WERI-Rb-1 (cell line): Measurements from ENCODE around the gene RFX4.
A peak's percentile ranks its signal among the peaks of the same experiment; 100 is the strongest.
"Not testable (repeated sequence)": the region's sequence is repeated elsewhere in the genome, so short reads cannot be mapped to it uniquely, and the experiment has no call there.

Experiments used
- DNase-seq: peaks from one replicate; pipeline ENCODE4 v3.0.0-alpha.2; 2020
- H3K27ac ChIP-seq: fragments of 250-450 bp; sonication (Bioruptor Pico); 2 replicates; pipeline ENCODE4 v1.5.1; 2020; ENCODE audit warnings: mild to moderate bottlenecking, moderate library complexity
- H3K27me3 ChIP-seq: fragments of 250-450 bp; sonication (Bioruptor Pico); 2 replicates; pipeline ENCODE4 v1.5.1; 2021; ENCODE audit warnings: mild to moderate bottlenecking, low read depth, moderate library complexity; ENCODE audit not compliant: insufficient read depth, severe bottlenecking
- H3K36me3 ChIP-seq: fragments of 250-450 bp; sonication (Bioruptor Pico); 2 replicates; pipeline ENCODE4 v1.5.1; 2020; ENCODE audit warnings: mild to moderate bottlenecking, moderate library complexity
- H3K4me3 ChIP-seq: 2 replicates; pipeline ENCODE4 v1.5.1; 2011; ENCODE audit warnings: low read depth, mild to moderate bottlenecking, control low read depth, low read length
- H3K9me3 ChIP-seq: fragments of 250-450 bp; sonication (Bioruptor Pico); 2 replicates; pipeline ENCODE4 v1.5.1; 2021; ENCODE audit warnings: mild to moderate bottlenecking, moderate library complexity; ENCODE audit not compliant: severe bottlenecking
- CTCF ChIP-seq: IDR thresholded peaks from 2 replicates; pipeline ENCODE4 v1.5.1; 2011; ENCODE audit warnings: low read depth, mild to moderate bottlenecking, control low read depth, inconsistent platforms, low read length

Gene RFX4

GRCh38 chr12:106720696-106721095 is 137.9 kb downstream of the RFX4 start:
- H3K36me3 ChIP-seq = no peaks in the 10 kb centered on the region

GRCh38 chr12:106721915-106722314 is 139.1 kb downstream of the RFX4 start:
- H3K27ac ChIP-seq = no peak overlapping the region
- no peak for TF ChIP-seq CTCF
- no peak for DNase-seq
- H3K4me3 ChIP-seq = no peak overlapping the region
- H3K36me3 ChIP-seq = no peaks in the 10 kb centered on the region
- no peaks in the 10 kb centered on the region for H3K9me3 ChIP-seq
- peaks cover 15% of the 10 kb centered on the region for H3K27me3 ChIP-seq

More at GRCh38 chr12:106720696-106721095, 137.9 kb downstream of the RFX4 start:
- no peak for TF ChIP-seq CTCF
- no peaks in the 10 kb centered on the region for H3K9me3 ChIP-seq
- no peak for DNase-seq
- H3K27me3 ChIP-seq = peaks cover 15% of the 10 kb centered on the region
- H3K4me3 ChIP-seq = no peak overlapping the region
- no peak overlapping the region for H3K27ac ChIP-seq

GRCh38 chr12:106722837-106723236 is 140.0 kb downstream of the RFX4 start:
- no peaks in the 10 kb centered on the region for H3K9me3 ChIP-seq
- TF ChIP-seq CTCF = peak; percentile 28; the same call in 1 of the 2 replicates
- DNase-seq = no peak
- peaks cover 12% of the 10 kb centered on the region for H3K27me3 ChIP-seq
- no peaks in the 10 kb centered on the region for H3K36me3 ChIP-seq
- H3K4me3 ChIP-seq = no peak overlapping the region
- no peak overlapping the region for H3K27ac ChIP-seq

GRCh38 chr12:106723416-106723815 is 140.6 kb downstream of the RFX4 start:
- Histone ChIP-seq H3K4me3 (no peak overlapping the region), H3K36me3 (no peaks in the 10 kb centered on the region), H3K9me3 (no peaks in the 10 kb centered on the region), H3K27ac (no peak overlapping the region), H3K27me3 (peaks cover 10% of the 10 kb centered on the region)
- DNase-seq = no peak
- no peak for TF ChIP-seq CTCF

GRCh38 chr12:106724116-106724515 is 141.3 kb downstream of the RFX4 start:
- H3K9me3 ChIP-seq = no peaks in the 10 kb centered on the region
- peaks cover 15% of the 10 kb centered on the region for H3K27me3 ChIP-seq
- no peak overlapping the region for H3K4me3 ChIP-seq
- no peak for DNase-seq
- H3K36me3 ChIP-seq = no peaks in the 10 kb centered on the region
- no peak overlapping the region for H3K27ac ChIP-seq
- TF ChIP-seq CTCF = no peak

- TF ChIP-seq CTCF = no peak
- DNase-seq = no peak
These were observed 142.1 kb downstream of the RFX4 start for GRCh38 chr12:106724934-106725333.

GRCh38 chr12:106726603-106727202 is 143.9 kb downstream of the RFX4 start:
- DNase-seq, H3K27me3 ChIP-seq, H3K4me3 ChIP-seq, H3K36me3 ChIP-seq, H3K9me3 ChIP-seq, H3K27ac ChIP-seq: not testable (repeated sequence)

More at GRCh38 chr12:106724934-106725333, 142.1 kb downstream of the RFX4 start:
- H3K4me3 ChIP-seq = no peak overlapping the region
- peaks cover 15% of the 10 kb centered on the region for H3K27me3 ChIP-seq
- no peak overlapping the region for H3K27ac ChIP-seq
- no peaks in the 10 kb centered on the region for H3K9me3 ChIP-seq
- H3K36me3 ChIP-seq = no peaks in the 10 kb centered on the region
